HCEC 1CT (cell line): ENCODE data around the gene CHFR.
"Not testable (repeated sequence)": the region's sequence is repeated elsewhere in the genome, so short reads cannot be mapped to it uniquely, and the experiment has no call there.

Source experiments
- DNase-seq: peaks from one replicate; pipeline ENCODE4 v3.0.0-alpha.2; 2017

The CHFR gene

DNA sequence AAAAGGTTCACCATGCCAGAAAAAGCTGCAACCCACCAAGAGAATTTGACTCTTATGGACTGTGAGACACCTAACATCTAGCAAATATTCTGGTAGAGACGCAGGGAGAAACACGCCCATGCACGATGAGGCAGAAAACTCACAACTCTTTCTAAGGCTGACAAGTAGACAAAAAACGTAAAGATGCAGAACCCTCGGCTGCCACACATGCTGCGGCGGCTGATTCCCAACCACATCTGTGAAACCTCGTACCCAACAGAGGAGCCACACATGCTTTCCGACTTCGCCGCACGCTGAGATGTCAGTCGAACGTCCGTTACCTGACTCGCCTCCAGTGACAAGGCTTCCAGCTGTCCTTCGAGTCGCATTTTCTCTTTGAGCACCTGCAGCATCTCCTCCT, 80.5 kb downstream of the CHFR start:
- no peak for DNase-seq

- DNase-seq, result no peak
These were observed 83.0 kb downstream of the CHFR start for GRCh38 chr12:132804426-132804861.

DNA sequence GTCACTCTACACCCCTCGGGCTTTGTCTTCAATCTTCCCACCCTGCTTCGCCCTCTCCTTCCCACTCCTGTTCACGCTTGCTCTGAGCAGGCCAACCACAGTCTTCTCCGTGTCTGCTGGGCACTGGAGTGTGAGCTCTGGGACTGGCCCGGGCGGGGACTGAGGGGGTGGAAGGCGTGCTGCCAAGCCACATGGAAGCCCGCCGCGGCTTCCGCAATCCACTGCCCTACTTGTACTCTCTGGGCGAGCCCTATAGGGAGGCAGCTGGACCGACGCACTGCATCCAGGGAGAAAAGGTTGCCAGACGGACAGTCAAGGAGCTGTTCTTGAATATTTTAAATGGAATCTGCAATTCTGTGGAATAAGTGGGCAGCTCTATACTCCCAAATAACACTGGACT, 83.5 kb downstream of the CHFR start:
- DNase-seq, result no peak

DNA sequence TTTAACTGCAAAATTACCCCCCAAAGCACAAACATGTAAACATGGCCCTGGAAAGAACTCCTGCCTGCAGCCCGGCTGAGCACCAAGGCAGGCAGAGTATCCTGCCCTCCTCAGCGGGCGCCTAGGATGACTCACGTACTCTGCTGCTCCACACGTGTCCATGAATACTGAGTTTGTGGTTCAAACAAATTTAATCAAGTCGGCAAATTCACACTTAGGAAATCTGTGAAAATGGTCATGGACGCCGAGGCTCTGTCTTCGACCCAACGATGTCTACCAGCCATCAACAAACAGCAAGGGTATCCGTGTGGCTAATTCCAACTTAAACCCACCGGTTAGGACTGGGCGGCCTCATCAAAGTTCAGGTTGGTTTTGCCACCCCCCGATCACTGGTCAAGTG, 84.3 kb downstream of the CHFR start:
- DNase-seq, result no peak

- DNase-seq, result no peak
These were observed 85.7 kb downstream of the CHFR start for GRCh38 chr12:132801741-132802140.

GRCh38 chr12:132798836-132799235, 88.6 kb downstream of the CHFR start:
- no peak for DNase-seq

DNA sequence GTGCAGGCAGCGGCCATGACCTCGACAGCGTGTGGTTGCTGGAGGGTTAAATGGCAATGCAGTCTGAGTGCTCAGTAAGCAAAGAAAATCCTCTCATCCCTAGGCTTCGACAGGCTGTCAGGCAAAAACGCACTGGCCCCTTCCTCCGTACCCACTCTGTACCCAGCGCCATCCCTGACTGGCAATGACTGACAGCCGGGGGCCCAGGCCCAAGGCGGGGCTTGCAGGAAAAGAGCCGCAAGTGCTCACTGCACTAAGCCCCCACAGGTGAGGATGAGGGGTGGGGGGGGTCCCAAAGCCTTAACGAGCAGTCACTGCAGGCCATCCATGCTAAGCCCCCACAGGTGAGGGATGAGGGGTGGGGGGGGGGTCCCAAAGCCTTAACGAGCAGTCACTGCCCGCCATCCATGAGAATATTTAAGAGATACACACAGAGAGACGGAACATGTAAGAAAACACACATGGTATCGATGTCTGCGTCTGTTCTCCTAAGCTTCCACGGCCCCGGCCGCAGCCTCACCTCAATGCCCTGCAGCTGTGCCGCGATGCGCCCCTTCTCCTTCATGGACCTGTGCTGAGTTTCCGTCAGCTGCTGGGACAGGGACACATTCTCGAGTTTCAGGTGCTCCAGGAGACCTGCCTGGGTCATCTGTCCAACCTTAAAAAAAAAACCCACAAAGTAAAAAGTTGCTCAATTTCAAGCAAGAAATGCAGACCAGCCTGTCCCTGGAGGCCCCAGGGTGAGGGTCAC, 89.4 kb downstream of the CHFR start:
- DNase-seq, result no peak

- no peak for DNase-seq
These were observed 91.6 kb downstream of the CHFR start for GRCh38 chr12:132795847-132796246.

GRCh38 chr12:132791940-132792339, 95.5 kb downstream of the CHFR start:
- DNase-seq, result not testable (repeated sequence)

- DNase-seq, result no peak
These were observed 98.3 kb downstream of the CHFR start for GRCh38 chr12:132789099-132789471.

DNA sequence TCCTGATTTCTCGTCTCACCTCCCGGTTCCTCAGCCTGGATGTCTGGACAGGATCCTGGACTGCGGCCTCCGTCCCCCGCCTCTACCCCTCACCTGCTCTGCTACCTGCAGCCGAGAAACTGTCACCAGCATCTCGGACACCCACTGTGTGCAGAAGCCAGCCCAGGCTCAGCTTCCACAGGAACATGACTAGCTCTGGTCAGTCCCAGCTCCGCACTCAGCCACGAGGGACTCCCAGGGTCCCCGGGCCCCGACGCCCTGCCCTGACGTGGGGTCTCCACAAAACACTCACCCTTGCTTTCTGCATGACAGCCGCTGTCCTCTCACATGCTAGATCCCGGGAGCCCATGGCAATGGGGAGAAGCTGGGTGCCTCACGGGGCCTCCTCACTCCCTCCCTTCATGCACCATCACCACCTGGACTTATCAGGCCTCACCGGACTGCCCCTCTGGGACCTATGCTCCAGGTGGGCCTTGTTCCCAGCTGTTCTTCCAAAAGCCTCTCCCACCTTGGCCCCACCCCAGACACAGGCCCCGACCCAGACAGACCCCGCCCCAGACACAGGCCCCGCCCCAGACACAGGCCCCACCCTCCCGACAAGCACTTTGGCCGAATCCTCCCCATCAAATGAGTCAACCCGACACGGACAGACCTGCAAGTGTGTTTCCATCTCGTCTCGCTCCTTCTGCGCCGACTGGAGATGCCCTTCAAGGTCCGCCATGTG, 98.9 kb downstream of the CHFR start:
- no peak for DNase-seq

GRCh38 chr12:132787877-132788276, 99.5 kb downstream of the CHFR start:
- no peak for DNase-seq

DNA sequence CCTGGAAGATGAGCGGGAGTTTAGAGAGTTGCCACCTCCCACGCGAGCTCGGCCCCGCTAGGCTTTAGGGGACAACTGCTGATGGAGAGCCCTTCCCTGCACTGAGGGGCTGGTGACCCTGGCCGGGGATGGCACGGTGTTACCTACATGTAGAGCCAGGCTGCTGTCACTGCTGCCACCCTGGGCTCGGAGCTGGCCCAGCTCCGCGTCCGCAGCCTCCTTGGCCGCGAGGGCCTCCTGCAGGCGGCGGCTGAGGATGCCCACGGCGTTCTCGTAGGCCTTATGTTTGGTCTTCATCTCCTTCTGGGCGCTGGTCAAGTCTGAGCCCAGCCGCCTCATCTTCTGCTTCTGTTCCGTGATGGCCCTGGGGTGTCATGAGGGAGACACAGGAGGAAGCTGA, 101.2 kb downstream of the CHFR start:
- no peak for DNase-seq

GRCh38 chr12:132784580-132784979, 102.8 kb downstream of the CHFR start:
- DNase-seq, result no peak

DNA sequence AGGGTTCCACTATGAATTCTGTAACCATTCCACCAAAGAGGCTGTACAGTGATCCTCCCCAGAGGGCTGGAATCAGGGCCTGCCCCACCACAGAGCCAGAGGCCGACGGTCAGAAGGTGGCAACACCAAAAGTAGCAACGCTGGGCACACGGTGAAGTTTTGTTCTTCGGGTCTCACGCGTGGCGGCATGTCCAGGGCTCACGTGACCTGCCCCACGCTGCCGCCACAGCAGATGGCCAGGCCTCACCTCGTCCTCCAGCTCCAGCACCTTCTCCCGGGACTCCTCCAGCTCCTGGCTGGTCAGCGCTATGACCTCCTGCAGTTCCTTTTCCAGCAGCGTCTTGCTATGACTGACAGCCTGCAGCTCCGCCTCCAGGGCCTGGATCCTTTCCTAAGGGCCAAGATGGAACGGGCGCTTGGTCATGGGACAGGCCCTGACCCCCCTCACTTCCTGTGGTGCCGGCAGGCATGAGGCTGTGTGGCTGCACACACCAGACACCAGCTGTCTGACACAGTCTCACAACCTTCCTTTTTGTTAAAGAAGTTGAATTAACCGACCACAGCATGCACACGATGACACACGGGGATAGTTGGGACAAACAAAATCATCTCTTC, 103.4 kb downstream of the CHFR start:
- no peak for DNase-seq
